Measurements from ENCODE around the gene SLC25A2. TPM values are rescaled to one million over a fixed set of nuclear protein-coding genes. Genes with fewer than 3 reads are reported as not detected.
"Not testable (repeated sequence)": the region's sequence is repeated elsewhere in the genome, so short reads cannot be mapped to it uniquely, and the experiment has no call there.

SLC25A2 gene
- total RNA-seq, 4 donors from 2014 or later = 0.42 to 4.8 TPM; not detected in 2

- TF ChIP-seq EP300 (IDR thresholded peaks at IDR 0.05) (no peak), POLR2A (IDR thresholded peaks at IDR 0.05) (no peak)
- TF ChIP-seq, protein P1, sequence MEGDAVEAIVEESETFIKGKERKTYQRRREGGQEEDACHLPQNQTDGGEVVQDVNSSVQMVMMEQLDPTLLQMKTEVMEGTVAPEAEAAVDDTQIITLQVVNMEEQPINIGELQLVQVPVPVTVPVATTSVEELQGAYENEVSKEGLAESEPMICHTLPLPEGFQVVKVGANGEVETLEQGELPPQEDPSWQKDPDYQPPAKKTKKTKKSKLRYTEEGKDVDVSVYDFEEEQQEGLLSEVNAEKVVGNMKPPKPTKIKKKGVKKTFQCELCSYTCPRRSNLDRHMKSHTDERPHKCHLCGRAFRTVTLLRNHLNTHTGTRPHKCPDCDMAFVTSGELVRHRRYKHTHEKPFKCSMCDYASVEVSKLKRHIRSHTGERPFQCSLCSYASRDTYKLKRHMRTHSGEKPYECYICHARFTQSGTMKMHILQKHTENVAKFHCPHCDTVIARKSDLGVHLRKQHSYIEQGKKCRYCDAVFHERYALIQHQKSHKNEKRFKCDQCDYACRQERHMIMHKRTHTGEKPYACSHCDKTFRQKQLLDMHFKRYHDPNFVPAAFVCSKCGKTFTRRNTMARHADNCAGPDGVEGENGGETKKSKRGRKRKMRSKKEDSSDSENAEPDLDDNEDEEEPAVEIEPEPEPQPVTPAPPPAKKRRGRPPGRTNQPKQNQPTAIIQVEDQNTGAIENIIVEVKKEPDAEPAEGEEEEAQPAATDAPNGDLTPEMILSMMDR (IDR thresholded peaks at IDR 0.05) = no peak
- H3K27me3 ChIP-seq = no peaks in the 10 kb centered on the region
- DNase-seq (ENCODE audit: low spot score in 2 of 2) = no peak
- H3K4me3 ChIP-seq = peak overlapping the region in 2 of 4 donors; percentile 9 to 29
- peaks cover 0 to 12% (median 0%) of the 10 kb centered on the region in 3 donors for H3K36me3 ChIP-seq
- H3K4me1 ChIP-seq = no peaks in the 10 kb centered on the region
- WGBS, 2 donors = 28% methylated on average over 31 of the region's 31 CpGs
- H3K27ac ChIP-seq = no peak overlapping the region
- peaks cover 4 to 100% (median 45%) of the 10 kb centered on the region in 4 donors for H3K9me3 ChIP-seq
Observed at GRCh38 chr5:141343953-141344463, 40.2 kb upstream of the SLC25A2 start.

- Histone ChIP-seq H3K4me1 (no peaks in the 10 kb centered on the region), H3K27me3 (no peaks in the 10 kb centered on the region), H3K4me3 (peak within 1 kb of the TSS in 2 of 4 donors; percentile 9 to 29), H3K9me3 (peaks cover 7 to 100% (median 48%) of the 10 kb centered on the region in 4 donors), H3K27ac (no peak within 1 kb of the TSS), H3K36me3 (peaks cover 0 to 8% (median 0%) of the 10 kb centered on the region in 3 donors)
- no peak for DNase-seq (ENCODE audit: low spot score in 2 of 2)
- WGBS, 2 donors = 25 to 31% methylated on average over 9 of the region's 9 CpGs
- TF ChIP-seq, protein P1 (IDR thresholded peaks at IDR 0.05) = peak in 2 of 5 experiments; percentile 14 to 25
- no peak for TF ChIP-seq EP300 (IDR thresholded peaks at IDR 0.05)
Observed at GRCh38 chr5:141343242-141343952, 39.5 kb upstream of the SLC25A2 start, which contains the start of gene PCDHGA3. TSS of gene PCDHGA3 (plus strand) at chr5:141343829. CDS start at chr5:141344034, 205 bp downstream.

DNA sequence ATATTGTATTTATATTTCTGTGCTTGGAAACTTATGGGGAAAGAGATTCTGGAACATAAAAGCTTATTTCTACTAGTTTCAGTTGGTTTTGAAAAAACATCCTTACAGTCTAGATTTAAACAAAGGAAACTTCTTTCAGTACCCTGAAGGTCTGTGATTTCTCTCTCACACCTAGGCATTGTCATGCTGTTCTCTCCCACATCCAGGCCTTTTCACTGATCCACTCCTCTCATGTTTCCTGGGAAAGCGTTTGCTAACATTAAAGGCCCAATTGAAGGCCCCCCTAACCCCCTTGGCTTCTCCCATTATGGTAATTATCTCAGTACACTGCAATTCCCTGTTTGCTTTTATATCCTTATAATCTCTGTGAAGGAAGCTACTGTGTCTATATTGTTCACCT, 38.9 kb upstream of the SLC25A2 start:
- DNase-seq (ENCODE audit: low spot score in 2 of 2) = no peak
- TF ChIP-seq EP300 (IDR thresholded peaks at IDR 0.05) = no peak
- no peak for TF ChIP-seq POLR2A (IDR thresholded peaks at IDR 0.05)
- TF ChIP-seq, protein P1 (IDR thresholded peaks at IDR 0.05) = no peak
- no peak overlapping the region for H3K27ac ChIP-seq
- peaks cover 0 to 8% (median 0%) of the 10 kb centered on the region in 3 donors for H3K36me3 ChIP-seq
- H3K27me3 ChIP-seq = no peaks in the 10 kb centered on the region
- H3K9me3 ChIP-seq = peaks cover 7 to 100% (median 48%) of the 10 kb centered on the region in 4 donors
- H3K4me1 ChIP-seq = no peaks in the 10 kb centered on the region
- 24 to 37% methylated on average over 1 of the region's 1 CpG for WGBS, 2 donors
- no peak overlapping the region for H3K4me3 ChIP-seq

GRCh38 chr5:141340781-141341354, 37.0 kb upstream of the SLC25A2 start:
- DNase-seq (ENCODE audit: low spot score in 2 of 2); H3K27ac ChIP-seq; H3K36me3 ChIP-seq; H3K27me3 ChIP-seq; H3K4me3 ChIP-seq; H3K4me1 ChIP-seq: not testable (repeated sequence)
- H3K9me3 ChIP-seq = peaks cover 7 to 100% (median 40%) of the 10 kb centered on the region in 4 donors
- WGBS, 2 donors = 74% methylated on average over 25 to 29 of the region's 45 CpGs

DNA sequence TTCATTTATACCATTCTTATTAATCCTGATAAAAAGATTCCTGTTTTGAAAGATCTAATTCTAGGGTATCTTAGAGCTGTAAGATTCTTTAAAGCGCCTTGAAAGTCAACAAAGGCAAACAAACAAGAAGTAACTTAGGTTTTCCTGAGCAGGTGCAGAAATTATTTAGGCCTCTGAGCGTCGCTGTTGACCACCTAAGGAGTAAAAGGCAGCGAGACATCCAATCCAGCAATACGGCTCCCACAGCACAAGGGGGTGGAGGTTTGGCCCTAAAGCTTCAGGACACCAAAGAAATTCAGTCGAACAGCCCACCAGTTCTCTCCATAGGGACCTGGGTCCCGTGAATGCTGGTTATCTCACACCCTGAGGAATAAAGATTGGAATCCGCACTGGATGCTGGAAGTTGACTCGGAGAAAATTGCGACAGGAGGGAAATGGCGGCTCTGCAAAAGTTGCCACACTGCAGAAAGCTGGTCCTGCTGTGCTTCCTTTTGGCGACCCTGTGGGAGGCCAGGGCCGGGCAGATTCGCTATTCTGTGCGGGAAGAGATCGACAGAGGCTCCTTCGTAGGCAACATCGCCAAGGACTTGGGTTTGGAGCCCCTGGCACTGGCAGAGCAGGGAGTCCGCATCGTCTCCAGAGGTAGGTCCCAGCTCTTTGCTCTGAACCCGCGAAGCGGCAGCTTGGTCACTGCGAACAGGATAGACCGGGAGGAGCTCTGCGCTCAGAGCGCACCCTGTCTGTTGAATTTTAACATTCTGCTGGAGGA, 34.9 kb upstream of the SLC25A2 start, which contains the start of gene PCDHGA2:
Gene PCDHGA2 (plus strand): TSS at position 223 of the 769 bp plus-strand sequence.
- TF ChIP-seq, protein P1 (IDR thresholded peaks at IDR 0.05) = peak in 4 of 5 experiments; percentile 22 to 53 (median 37)
- no peak for TF ChIP-seq POLR2A (IDR thresholded peaks at IDR 0.05)
- Histone ChIP-seq H3K27me3 (no peaks in the 10 kb centered on the region), H3K4me3 (peak within 1 kb of the TSS in 3 of 4 donors; percentile 14 to 45 (median 21)), H3K4me1 (no peaks in the 10 kb centered on the region), H3K9me3 (peaks cover 4 to 100% (median 37%) of the 10 kb centered on the region in 4 donors), H3K27ac (peak within 1 kb of the TSS in 1 of 4 donors; percentile 58), H3K36me3 (peaks cover 0 to 3% (median 0%) of the 10 kb centered on the region in 3 donors)
- DNase-seq (ENCODE audit: low spot score in 2 of 2) = peak in 1 of 2 donors; percentile 44
- WGBS, 2 donors = 16% methylated on average over 27 of the region's 27 CpGs

DNA sequence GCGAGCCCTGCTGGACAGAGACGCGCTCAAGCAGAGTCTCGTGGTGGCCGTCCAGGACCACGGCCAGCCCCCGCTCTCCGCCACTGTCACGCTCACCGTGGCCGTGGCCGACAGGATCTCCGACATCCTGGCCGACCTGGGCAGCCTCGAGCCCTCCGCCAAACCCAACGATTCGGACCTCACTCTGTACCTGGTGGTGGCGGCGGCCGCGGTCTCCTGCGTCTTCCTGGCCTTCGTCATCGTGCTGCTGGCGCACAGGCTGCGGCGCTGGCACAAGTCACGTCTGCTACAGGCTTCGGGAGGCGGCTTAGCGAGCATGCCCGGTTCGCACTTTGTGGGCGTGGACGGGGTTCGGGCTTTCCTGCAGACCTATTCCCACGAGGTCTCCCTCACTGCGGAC, 28.7 kb upstream of the SLC25A2 start:
- H3K27ac ChIP-seq; H3K27me3 ChIP-seq; H3K4me3 ChIP-seq; DNase-seq (ENCODE audit: low spot score in 2 of 2); H3K4me1 ChIP-seq: not testable (repeated sequence)
- 39 to 40% methylated on average over 24 to 32 of the region's 39 CpGs for WGBS, 2 donors
- Histone ChIP-seq H3K36me3 (peaks cover 0 to 17% (median 0%) of the 10 kb centered on the region in 3 donors), H3K9me3 (peaks cover 0 to 98% (median 26%) of the 10 kb centered on the region in 4 donors)
